Small intestine (tissue), 7 donors: ENCODE results near the gene SH2B2. TPM values are rescaled to one million over a fixed set of nuclear protein-coding genes. Genes with fewer than 3 reads are reported as not detected.

Experiments used
- DNase-seq, 2 donors: peaks; one replicate each; pipeline versions ENCODE4 v3.0.0 to v3.0.0-alpha.2; 2013
- FAIRE-seq: peaks from 2 replicates; lab custom pipeline; 2012; peaks lifted over from hg19 to GRCh38; lab: Jason Lieb, UNC
- H3K27ac ChIP-seq, 3 donors: one replicate each; pipeline ENCODE4 v1.5.1; 2013; ENCODE audit warnings: low read length in 2 of 3, mild to moderate bottlenecking in 2 of 3, control low read depth in 1 of 3, inconsistent platforms in 1 of 3, low read depth in 1 of 3, moderate library complexity in 1 of 3
- H3K27me3 ChIP-seq, 3 donors: one replicate each; pipeline ENCODE4 v1.6.1; 2013; ENCODE audit warnings: low read length in 3 of 3, inconsistent platforms in 1 of 3; ENCODE audit not compliant: control insufficient read depth in 3 of 3, insufficient read depth in 3 of 3
- H3K36me3 ChIP-seq, 3 donors: one replicate each; pipeline ENCODE4 v1.6.1; 2013; ENCODE audit warnings: low read length in 3 of 3, inconsistent platforms in 1 of 3, low read depth in 1 of 3, mild to moderate bottlenecking in 1 of 3, moderate library complexity in 1 of 3; ENCODE audit not compliant: control insufficient read depth in 3 of 3, insufficient read depth in 2 of 3
- H3K4me1 ChIP-seq, 3 donors: one replicate each; pipeline ENCODE4 v1.6.1; 2013; ENCODE audit warnings: low read length in 2 of 3, inconsistent platforms in 1 of 3, low read depth in 1 of 3, mild to moderate bottlenecking in 1 of 3, moderate library complexity in 1 of 3; ENCODE audit not compliant: control insufficient read depth in 3 of 3, insufficient read depth in 2 of 3
- H3K4me3 ChIP-seq, 3 donors: one replicate each; pipeline ENCODE4 v1.5.1; 2013; ENCODE audit warnings: low read length in 3 of 3, control low read depth in 1 of 3, inconsistent platforms in 1 of 3, low read depth in 1 of 3, mild to moderate bottlenecking in 1 of 3, moderate library complexity in 1 of 3
- H3K9me3 ChIP-seq, 2 donors: one replicate each; pipeline ENCODE4 v1.6.1; 2013; ENCODE audit warnings: low read depth in 1 of 2, low read length in 1 of 2; ENCODE audit not compliant: control insufficient read depth in 2 of 2, insufficient read depth in 1 of 2
- WGBS, 3 donors: extraction: QIAGEN DNeasy Blood & Tissue Kit; methylation state at CpG; one replicate each; pipeline ENCODE4 v1.1.7; 2013; 5-methylcytosine and 5-hydroxymethylcytosine counted together
- polyA plus RNA-seq, 4 donors: library from polyadenylated mRNA; stranded (reverse) in 3 of 4; unstranded in 1 of 4; fragments of 200-250 nt in 3 of 4; fragments of 120-200 nt in 1 of 4; gene quantifications; one replicate each; pipeline versions ENCODE4 v1.2.1 to v1.2.3, GENCODE V29; 2013
- donor health status: healthy with polysubstance abuse.
- donor health status: control.
- donor health status: control.
- donor health status: Bipolar disorder and iron deficiency.
- donor health status: healthy.

The SH2B2 gene
- polyA plus RNA-seq, 4 donors = 0.67 to 2.5 (median 1.6) TPM

GRCh38 chr7:102272075-102272916, 14.4 kb upstream of the SH2B2 start:
- WGBS, 3 donors = 44 to 48% (median 46%) methylated on average over 21 of the region's 21 CpGs
- FAIRE-seq (no peak), DNase-seq (peak; percentile 70 to 76)
- Histone ChIP-seq H3K4me3 (no peak overlapping the region), H3K4me1 (peaks cover 0 to 16% (median 0%) of the 10 kb centered on the region in 3 donors), H3K27ac (no peak overlapping the region), H3K9me3 (no peaks in the 10 kb centered on the region), H3K36me3 (peaks cover 0 to 13% (median 0%) of the 10 kb centered on the region in 3 donors), H3K27me3 (no peaks in the 10 kb centered on the region)

- Histone ChIP-seq H3K9me3 (no peaks in the 10 kb centered on the region), H3K4me3 (no peak overlapping the region), H3K27ac (peak overlapping the region; percentile 17 to 63 (median 44)), H3K36me3 (peaks cover 0 to 15% (median 0%) of the 10 kb centered on the region in 3 donors), H3K4me1 (peaks cover 0 to 16% (median 0%) of the 10 kb centered on the region in 3 donors), H3K27me3 (no peaks in the 10 kb centered on the region)
- FAIRE-seq = no peak
- no peak for DNase-seq
- WGBS, 3 donors = 75 to 80% (median 79%) methylated on average over 13 to 16 of the region's 16 CpGs
Observed at GRCh38 chr7:102272917-102273748, 13.5 kb upstream of the SH2B2 start.

DNA sequence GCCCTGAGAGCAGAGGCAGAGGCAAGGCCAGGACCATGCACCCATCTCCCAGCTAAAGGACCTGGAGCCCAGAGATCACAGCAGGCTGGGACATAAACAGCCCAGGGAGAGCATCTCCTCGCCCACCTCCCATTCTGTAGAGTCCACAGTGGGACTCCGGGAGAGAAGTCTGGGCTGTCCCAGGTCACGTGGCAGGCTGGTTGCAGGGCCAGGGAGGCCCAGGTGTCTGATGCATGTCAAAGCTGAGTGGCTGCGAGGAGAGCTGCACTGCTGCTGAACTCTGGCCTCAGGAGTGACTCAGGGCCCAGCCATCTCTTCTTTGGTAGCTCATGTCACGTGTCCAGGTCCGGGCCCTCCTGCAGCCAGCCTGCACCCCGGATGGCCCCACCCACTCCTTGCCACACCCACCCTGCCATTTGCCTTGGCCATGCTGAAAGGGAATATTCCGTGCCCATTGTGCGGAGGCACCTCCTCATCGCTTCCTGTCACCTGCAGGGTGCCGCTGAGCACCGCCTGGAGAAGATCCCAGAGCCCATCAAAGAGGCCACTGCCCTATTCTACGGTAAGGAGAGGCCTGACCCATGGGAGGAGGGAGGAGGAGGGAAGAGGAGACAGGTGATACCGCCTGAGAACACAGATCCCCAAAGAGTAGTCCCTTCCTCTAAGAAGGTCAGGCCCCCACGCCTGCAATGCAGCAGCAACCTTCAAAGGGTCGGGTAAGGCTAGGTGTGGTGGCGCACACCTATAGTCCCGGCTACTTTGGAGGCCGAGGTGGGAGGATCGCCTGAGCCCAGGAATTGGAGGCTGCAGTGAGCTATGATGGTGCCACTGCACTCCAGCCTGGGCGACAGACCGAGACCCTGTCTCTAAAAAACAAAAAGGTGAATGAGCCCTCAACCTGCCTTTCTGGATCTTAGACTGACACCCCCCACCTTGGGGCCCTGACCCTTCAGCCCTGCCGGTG, 12.6 kb upstream of the SH2B2 start:
- Histone ChIP-seq H3K27me3 (no peaks in the 10 kb centered on the region), H3K36me3 (peaks cover 0 to 15% (median 0%) of the 10 kb centered on the region in 3 donors), H3K27ac (peak overlapping the region; percentile 32 to 63 (median 44)), H3K9me3 (no peaks in the 10 kb centered on the region), H3K4me3 (peak overlapping the region in 1 of 3 donors; percentile 9), H3K4me1 (peaks cover 0 to 16% (median 0%) of the 10 kb centered on the region in 3 donors)
- no peak for FAIRE-seq
- 62 to 71% (median 69%) methylated on average over 23 of the region's 23 CpGs for WGBS, 3 donors
- peak; percentile 87 to 92 for DNase-seq

- Histone ChIP-seq H3K9me3 (no peaks in the 10 kb centered on the region), H3K27me3 (no peaks in the 10 kb centered on the region), H3K36me3 (peaks cover 0 to 20% (median 0%) of the 10 kb centered on the region in 3 donors), H3K4me3 (no peak overlapping the region), H3K27ac (no peak overlapping the region), H3K4me1 (peaks cover 0 to 20% (median 0%) of the 10 kb centered on the region in 3 donors)
- DNase-seq (peak in 1 of 2 donors; percentile 29), FAIRE-seq (no peak)
- WGBS, 3 donors = 82 to 86% (median 84%) methylated on average over 10 of the region's 10 CpGs
Observed at GRCh38 chr7:102275123-102275703, 11.5 kb upstream of the SH2B2 start.

DNA sequence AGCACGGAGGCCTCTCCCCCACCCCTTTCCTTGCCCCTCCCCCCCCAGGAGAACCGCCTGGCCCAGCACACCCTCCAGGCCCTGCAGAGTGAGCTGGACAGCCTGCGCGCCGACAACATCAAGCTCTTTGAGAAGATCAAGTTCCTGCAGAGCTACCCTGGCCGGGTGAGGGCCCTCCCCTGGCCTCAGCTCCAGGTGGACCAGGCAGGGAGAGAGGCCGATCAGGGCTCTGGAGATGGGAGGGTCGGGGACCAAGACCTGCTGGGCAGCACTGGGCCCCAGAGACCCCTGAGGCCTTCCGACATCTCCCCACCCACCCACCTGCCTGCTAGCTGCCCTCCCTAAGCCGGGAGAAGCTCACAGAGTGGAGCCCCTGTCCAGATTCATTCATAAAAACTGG, 8.8 kb upstream of the SH2B2 start:
- Histone ChIP-seq H3K4me1 (peaks cover 0 to 13% (median 0%) of the 10 kb centered on the region in 3 donors), H3K4me3 (no peak overlapping the region), H3K27me3 (no peaks in the 10 kb centered on the region), H3K36me3 (peaks cover 0 to 35% (median 0%) of the 10 kb centered on the region in 3 donors), H3K27ac (no peak overlapping the region), H3K9me3 (no peaks in the 10 kb centered on the region)
- DNase-seq (no peak), FAIRE-seq (no peak)
- 86 to 91% (median 86%) methylated on average over 10 of the region's 10 CpGs for WGBS, 3 donors

- 52 to 69% (median 53%) methylated on average over 18 to 23 of the region's 23 CpGs for WGBS, 3 donors
- no peak overlapping the region for H3K27ac ChIP-seq
- no peak for FAIRE-seq
- H3K9me3 ChIP-seq = no peaks in the 10 kb centered on the region
- DNase-seq = peak; percentile 38 to 71
- H3K36me3 ChIP-seq = peaks cover 0 to 37% (median 0%) of the 10 kb centered on the region in 3 donors
- H3K4me1 ChIP-seq = peaks cover 0 to 5% (median 0%) of the 10 kb centered on the region in 3 donors
- H3K27me3 ChIP-seq = no peaks in the 10 kb centered on the region
- no peak overlapping the region for H3K4me3 ChIP-seq
Observed at GRCh38 chr7:102279537-102280400, 6.9 kb upstream of the SH2B2 start.

- H3K4me3 ChIP-seq = no peak overlapping the region
- 87 to 91% (median 90%) methylated on average over 5 of the region's 5 CpGs for WGBS, 3 donors
- no peak overlapping the region for H3K27ac ChIP-seq
- DNase-seq (no peak), FAIRE-seq (no peak)
- no peaks in the 10 kb centered on the region for H3K27me3 ChIP-seq
- H3K4me1 ChIP-seq = peaks cover 0 to 5% (median 0%) of the 10 kb centered on the region in 3 donors
- peaks cover 0 to 29% (median 0%) of the 10 kb centered on the region in 3 donors for H3K36me3 ChIP-seq
- H3K9me3 ChIP-seq = no peaks in the 10 kb centered on the region
Observed at GRCh38 chr7:102280521-102280920, 6.1 kb upstream of the SH2B2 start.
